Measurements from ENCODE around the gene SAT1. TPM values are rescaled to one million over a fixed set of nuclear protein-coding genes. Genes with fewer than 3 reads are reported as not detected.
"Not testable (repeated sequence)": the region's sequence is repeated elsewhere in the genome, so short reads cannot be mapped to it uniquely, and the experiment has no call there.

Gene SAT1
- total RNA-seq, 1 experiment from 2014 or later, result 480 TPM

DNA sequence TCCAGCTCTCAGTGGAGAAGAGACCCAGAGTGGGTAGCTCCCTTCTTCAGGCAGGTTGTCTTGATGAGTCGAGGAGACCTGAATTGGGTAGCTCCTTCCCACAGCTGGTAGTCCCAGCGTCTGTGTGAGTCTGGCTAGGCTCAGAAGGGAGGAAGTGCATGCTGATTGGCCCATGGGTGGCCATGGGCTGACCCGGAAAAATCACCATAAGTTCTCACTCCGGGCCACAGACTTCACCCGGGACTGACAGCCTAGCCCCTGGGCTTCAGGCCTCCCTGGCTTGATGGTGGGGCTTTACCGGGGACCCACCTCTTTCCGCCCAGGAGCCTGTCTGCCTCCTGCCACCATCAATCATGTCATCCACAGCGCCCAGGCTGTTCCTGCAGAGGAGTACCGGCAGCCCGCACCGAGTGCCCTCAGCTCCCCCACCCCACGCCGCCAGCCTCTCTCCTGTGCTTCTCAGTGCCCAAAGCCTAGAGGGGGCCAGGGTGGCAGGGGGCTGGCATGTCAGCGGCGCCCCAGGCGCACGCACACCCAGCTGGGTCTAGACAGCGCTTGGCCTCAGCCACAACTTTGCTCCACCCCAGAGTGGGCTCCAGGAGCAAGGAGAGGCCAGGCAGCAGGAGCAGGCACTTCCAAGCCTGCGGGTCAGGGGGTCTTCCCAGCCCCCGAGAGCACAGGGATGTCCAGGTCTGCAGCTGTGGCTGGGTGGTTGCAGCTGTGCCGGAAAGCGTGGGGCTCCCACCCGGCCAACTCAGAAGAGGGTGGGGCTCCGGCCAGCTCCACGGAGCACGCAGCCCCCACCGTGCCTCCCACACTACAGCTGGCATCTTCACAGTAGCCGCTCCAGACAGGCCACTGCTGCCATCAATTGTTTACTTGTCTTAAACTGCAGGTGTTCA lies 16.1 kb upstream of the SAT1 start:
- in situ Hi-C loops (cut with HindIII; ENCODE audit: low pct_unique_long_range_greater_than_20kb, low sequenced_read_pairs), result no loop called here
- no peak for DNase-seq (ENCODE audit: low read depth, low spot score)

- in situ Hi-C loops (cut with HindIII; ENCODE audit: low pct_unique_long_range_greater_than_20kb, low sequenced_read_pairs), result no loop called here
- DNase-seq (ENCODE audit: low read depth, low spot score), result no peak
These were observed 12.8 kb upstream of the SAT1 start for GRCh38 chrX:23770142-23770541.

GRCh38 chrX:23771086-23771485 lies 11.9 kb upstream of the SAT1 start:
- DNase-seq (ENCODE audit: low read depth, low spot score); in situ Hi-C loops (cut with HindIII; ENCODE audit: low pct_unique_long_range_greater_than_20kb, low sequenced_read_pairs): not testable (repeated sequence)

DNA sequence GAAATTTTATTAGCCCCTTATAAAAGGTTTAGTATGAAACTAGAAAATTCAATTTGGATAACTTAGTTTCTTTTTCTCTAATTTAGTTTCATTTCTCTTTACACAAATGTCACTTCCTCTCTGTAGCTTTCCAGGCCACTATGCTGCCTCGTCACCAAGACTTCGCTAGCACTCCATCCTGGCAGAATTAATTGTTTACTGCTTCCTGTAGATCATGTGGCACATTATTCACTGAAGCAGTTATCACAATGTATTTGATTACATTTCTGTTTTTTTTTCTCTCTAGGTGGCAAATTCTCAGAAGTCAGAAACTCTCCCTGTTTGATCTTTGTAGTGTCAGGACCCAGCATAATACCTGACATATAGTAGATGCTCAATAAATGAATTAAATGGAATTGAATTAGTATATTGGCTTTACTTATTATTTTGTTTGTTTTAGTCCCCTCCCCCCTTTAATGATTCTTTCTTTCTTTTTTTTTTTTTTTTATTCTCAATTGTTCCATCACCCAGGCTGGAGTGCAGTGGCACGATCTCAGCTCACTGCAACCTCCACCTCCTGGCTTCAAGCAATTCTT lies 9.3 kb upstream of the SAT1 start:
- in situ Hi-C loops (cut with HindIII; ENCODE audit: low pct_unique_long_range_greater_than_20kb, low sequenced_read_pairs), result no loop called here
- no peak for DNase-seq (ENCODE audit: low read depth, low spot score)

GRCh38 chrX:23776363-23776762 lies 6.6 kb upstream of the SAT1 start:
- in situ Hi-C loops (cut with HindIII; ENCODE audit: low pct_unique_long_range_greater_than_20kb, low sequenced_read_pairs), result no loop called here
- no peak for DNase-seq (ENCODE audit: low read depth, low spot score)

GRCh38 chrX:23779025-23779424 lies 3.9 kb upstream of the SAT1 start:
- in situ Hi-C loops (cut with HindIII; ENCODE audit: low pct_unique_long_range_greater_than_20kb, low sequenced_read_pairs), result no loop called here
- DNase-seq (ENCODE audit: low read depth, low spot score), result peak; percentile 81

GRCh38 chrX:23782455-23782854 lies 518 bp upstream of the SAT1 start:
- peak; percentile 77 for DNase-seq (ENCODE audit: low read depth, low spot score)
- in situ Hi-C loops (cut with HindIII; ENCODE audit: low pct_unique_long_range_greater_than_20kb, low sequenced_read_pairs), result no loop called here

DNA sequence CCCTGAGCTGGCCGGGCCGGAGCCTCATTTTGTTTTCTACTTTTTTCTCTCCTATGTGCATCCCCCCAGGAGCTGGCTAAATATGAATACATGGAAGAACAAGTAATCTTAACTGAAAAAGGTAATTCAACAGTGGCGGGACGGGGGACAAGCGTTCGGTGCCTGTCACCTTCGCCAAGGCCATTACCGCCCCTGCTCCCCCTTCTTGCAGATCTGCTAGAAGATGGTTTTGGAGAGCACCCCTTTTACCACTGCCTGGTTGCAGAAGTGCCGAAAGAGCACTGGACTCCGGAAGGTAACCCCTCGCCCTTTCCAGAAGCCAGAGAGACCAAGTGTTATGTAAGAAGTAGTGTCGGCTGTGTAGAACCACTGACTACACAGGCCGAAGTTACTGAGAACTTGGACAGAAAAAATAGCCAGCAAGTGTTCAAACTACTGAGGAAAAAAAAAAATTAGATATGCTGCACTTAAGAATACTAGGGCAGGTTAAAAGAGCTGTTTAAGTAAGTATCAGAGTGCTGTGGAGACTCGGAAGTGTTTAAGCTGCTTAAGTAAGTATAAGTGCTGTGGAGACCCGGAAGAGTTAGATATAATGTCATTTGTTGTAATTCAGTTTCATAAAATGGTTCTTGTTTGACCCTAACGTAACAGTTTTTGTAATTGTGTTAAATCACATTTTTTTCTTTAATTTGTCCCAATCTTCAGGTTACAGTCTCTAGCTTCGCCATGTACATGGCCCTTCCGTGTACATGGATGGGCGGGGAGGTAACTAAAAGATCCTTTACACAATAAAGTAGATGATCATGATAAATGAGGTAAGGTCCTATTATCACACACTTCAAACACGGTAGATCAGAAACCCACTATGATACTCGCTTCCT lies 856 bp downstream of the SAT1 start:
- in situ Hi-C loops (cut with HindIII; ENCODE audit: low pct_unique_long_range_greater_than_20kb, low sequenced_read_pairs), result no loop called here

GRCh38 chrX:23784470-23785331 lies 1.7 kb downstream of the SAT1 start:
- in situ Hi-C loops (cut with HindIII; ENCODE audit: low pct_unique_long_range_greater_than_20kb, low sequenced_read_pairs), result no loop called here

More for the DNA sequence above, 856 bp downstream of the SAT1 start:
- peak; percentile 18 for DNase-seq (ENCODE audit: low read depth, low spot score)

DNA sequence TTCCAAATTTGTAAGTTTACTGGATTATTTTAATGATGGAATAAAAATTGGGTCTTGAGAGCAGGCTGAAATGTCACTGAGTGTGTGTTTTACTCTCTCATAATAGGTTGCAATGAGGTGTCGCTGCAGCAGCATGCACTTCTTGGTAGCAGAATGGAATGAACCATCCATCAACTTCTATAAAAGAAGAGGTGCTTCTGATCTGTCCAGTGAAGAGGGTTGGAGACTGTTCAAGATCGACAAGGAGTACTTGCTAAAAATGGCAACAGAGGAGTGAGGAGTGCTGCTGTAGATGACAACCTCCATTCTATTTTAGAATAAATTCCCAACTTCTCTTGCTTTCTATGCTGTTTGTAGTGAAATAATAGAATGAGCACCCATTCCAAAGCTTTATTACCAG lies 2.6 kb downstream of the SAT1 start:
- in situ Hi-C loops (cut with HindIII; ENCODE audit: low pct_unique_long_range_greater_than_20kb, low sequenced_read_pairs), result no loop called here
- peak; percentile 51 for DNase-seq (ENCODE audit: low read depth, low spot score)

More at GRCh38 chrX:23784470-23785331, 1.7 kb downstream of the SAT1 start:
- DNase-seq (ENCODE audit: low read depth, low spot score), result peak; percentile 56

GRCh38 chrX:23786268-23786815 lies 3.4 kb downstream of the SAT1 start:
- in situ Hi-C loops (cut with HindIII; ENCODE audit: low pct_unique_long_range_greater_than_20kb, low sequenced_read_pairs), result no loop called here
- peak; percentile 22 for DNase-seq (ENCODE audit: low read depth, low spot score)

DNA sequence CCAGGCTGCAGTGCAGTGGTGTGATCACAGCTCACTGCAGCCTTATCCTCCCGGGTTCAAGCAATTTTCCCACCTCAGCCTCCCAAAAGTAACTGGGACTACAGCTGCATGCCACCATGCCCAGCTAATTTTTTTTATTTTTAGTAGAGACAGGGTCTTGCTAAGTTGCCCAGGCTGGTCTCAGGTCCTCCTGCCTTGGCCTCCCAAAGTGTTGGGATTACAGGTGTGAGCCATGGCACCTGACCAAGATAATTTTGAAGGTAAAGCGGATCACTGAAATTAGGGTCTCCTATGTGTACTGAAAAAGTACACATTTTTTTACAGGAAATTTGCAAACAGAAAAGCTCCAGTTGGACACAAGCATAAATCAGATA lies 4.8 kb downstream of the SAT1 start:
- in situ Hi-C loops (cut with HindIII; ENCODE audit: low pct_unique_long_range_greater_than_20kb, low sequenced_read_pairs), result no loop called here

DNA sequence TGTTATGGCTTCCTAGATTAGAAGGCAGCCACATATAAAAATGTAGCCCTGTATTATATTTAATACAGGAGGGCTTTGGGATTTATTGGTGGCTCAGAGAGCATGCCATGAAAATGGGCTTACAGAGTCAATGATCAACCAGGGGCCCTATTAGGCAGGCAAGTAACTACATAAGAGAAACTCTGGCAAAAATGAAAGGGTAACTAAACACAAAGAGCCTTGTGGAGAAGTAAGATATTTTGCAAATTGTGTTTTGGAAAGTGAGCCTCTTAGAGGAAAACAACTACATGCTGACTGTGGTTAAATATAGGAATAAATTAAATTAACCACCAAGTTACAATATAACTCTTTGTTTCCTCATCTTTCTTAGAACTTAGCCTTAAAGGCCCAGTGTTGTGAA lies 5.5 kb downstream of the SAT1 start:
- in situ Hi-C loops (cut with HindIII; ENCODE audit: low pct_unique_long_range_greater_than_20kb, low sequenced_read_pairs), result no loop called here
- DNase-seq (ENCODE audit: low read depth, low spot score), result peak; percentile 63

More for the DNA sequence above, 4.8 kb downstream of the SAT1 start:
- peak; percentile 26 for DNase-seq (ENCODE audit: low read depth, low spot score)

GRCh38 chrX:23788946-23789345 lies 6.0 kb downstream of the SAT1 start:
- peak; percentile 40 for DNase-seq (ENCODE audit: low read depth, low spot score)
- in situ Hi-C loops (cut with HindIII; ENCODE audit: low pct_unique_long_range_greater_than_20kb, low sequenced_read_pairs), result no loop called here

DNA sequence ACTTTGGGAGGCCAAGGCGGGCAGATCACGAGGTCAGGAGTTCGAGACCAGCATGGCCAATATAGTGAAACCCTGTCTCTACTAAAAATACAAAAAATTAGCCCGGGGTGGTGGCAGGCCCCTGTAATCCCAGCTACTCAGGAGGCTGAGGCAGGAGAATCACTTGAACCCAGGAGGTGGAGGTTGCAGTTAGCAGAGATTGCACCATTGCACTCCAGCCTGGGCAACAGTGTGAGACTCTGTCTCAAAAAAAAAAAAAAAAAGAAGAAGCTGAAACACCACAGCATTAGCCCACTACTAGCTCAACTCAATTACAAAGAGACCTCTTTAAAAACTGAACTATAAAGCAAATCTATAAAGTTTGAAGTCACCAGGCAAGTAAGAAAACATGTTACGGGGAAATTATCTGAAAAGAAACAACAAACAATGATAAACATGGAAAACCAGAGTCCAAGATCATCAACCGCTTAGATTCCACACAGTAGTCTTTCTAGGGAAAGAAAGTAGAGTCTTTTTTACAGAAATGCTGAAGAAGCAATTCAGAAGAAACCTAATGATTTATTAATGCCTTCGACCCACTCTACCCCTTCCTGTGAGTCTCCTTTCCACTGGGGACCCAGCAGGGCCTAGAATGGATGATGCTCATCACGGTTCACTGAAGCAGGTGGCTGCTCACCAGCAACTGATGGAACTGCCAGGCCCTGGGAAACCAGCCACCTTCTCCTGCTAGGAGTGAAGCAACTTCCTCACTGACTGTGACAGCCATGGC lies 6.6 kb downstream of the SAT1 start:
- in situ Hi-C loops (cut with HindIII; ENCODE audit: low pct_unique_long_range_greater_than_20kb, low sequenced_read_pairs), result no loop called here
- no peak for DNase-seq (ENCODE audit: low read depth, low spot score)

- DNase-seq (ENCODE audit: low read depth, low spot score), result no peak
- in situ Hi-C loops (cut with HindIII; ENCODE audit: low pct_unique_long_range_greater_than_20kb, low sequenced_read_pairs), result no loop called here
These were observed 7.2 kb downstream of the SAT1 start for GRCh38 chrX:23790155-23790497.
